Left renal pelvis (tissue), 4 donors: ENCODE results near the gene DNAH8. TPM values are rescaled to one million over a fixed set of nuclear protein-coding genes. Genes with fewer than 3 reads are reported as not detected.

Experiments
- DNase-seq, 4 donors: peaks; one replicate each; pipeline ENCODE4 v3.0.0-alpha.2; 2013; ENCODE audit warnings: low read depth in 4 of 4, low spot score in 3 of 4
- polyA plus RNA-seq, 4 donors: library from polyadenylated mRNA; unstranded; fragments of 120-200 nt; gene quantifications; one replicate each; pipeline ENCODE4 v1.2.1, GENCODE V29; 2013; ENCODE audit not compliant: insufficient read length in 4 of 4

DNAH8 gene
- polyA plus RNA-seq, 4 donors: 0.15 to 0.77 (median 0.46) TPM

DNA sequence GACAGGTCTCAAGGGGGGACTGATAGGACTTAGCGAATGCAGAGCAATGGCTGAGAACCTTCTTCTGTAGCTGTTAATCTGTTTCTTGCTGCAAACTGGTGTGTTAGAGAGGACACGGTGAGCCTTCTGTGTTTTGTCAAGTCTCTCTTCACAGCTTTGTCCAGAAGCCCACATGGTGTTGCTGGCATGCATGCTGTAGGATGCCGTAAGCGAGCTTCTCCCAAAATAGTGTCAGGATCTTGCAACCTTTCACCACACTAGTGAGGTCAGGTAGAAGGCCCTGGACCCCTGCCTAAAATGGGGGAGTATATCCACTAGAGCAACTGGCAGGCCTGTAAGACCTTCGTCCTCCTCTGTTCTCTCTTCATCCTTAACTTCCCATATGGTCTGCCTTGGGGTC, 281.6 kb downstream of the DNAH8 start:
- no peak for DNase-seq

DNA sequence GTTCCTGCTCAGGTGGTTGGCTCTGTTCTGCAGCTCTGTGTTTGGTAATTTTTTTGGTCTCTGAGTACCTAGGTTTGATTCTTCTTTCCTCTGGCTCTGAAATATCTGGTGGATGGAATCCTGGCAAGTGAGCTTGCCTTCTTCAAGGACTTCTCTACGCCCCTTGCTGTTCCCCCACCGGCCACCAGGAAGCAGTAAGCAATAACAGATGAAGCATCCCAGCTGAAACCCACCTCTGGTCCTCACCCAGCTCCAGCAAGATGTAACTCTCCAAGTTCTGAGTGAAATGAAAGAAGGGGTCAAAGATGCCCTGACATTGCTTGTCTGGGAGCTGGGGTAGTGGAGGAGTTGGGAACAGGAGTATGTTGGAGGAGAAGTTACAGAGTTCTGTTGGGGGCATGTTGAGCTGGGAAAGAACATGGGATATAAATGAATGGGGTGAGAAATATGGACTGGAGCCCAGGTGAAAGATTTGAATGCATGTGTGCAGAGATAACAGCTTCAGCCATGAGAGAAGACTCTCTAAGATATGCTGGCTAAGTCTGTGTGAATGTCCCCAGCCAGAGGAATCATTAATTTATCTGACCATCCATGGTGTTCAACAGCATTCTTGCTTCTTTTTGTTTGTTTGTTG, 282.1 kb downstream of the DNAH8 start:
- peak in 3 of 4 donors; percentile 16 to 35 (median 25) for DNase-seq

DNA sequence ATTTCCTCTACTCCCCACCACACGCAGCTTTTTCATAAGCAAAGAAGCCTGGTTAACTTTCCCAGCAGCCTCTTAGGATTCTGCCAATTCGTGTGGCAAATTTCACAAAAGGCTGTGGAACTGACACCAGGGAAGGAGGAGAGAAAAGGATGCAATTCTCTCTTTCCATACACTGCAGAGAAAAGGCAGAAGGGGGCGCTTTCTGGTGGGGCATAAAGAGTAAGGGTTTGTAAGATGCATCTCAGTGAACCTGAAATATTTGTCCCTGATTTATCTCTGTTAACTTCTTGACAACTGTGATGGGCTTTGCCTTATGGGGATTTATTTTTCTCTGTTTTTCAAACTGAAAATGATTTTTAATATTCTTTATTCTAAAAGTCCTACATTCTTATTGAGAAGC, 288.0 kb downstream of the DNAH8 start:
- no peak for DNase-seq

DNA sequence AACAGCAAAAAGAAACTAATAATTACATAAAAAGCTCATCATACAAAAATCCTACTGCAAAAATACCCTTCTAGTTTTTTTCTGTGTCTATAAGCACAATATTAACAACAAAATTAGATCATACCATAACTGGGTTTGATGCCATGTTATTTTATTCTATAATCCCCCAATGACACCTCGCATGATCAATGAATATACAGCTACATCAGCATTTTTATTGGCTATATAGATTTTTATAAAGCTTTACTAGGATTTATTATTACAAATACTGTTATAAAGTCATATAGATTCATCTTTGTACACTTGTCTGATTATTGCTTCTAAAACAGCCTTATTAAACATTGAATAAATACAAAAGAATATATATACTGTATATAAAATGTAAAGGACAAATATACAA, 288.4 kb downstream of the DNAH8 start:
- DNase-seq: no peak

DNA sequence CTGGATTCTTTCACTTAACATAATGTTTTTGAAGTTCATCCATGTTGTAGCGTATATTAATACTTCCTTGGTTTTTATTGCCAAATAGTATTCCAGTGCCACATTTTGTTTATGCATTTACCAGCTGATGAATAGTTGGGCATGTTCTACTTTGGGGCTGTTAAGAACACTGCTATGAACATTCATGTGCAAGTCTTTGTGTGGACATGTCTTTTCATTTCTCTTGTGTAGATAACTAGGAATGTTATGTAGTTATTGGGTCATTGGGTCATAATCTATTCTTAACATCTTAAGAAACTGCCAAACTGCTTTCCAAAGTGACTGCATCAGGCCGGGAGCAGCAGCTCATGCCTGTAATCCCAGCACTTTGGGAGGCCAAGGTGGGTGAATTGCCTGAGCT, 289.7 kb downstream of the DNAH8 start:
- no peak for DNase-seq

DNA sequence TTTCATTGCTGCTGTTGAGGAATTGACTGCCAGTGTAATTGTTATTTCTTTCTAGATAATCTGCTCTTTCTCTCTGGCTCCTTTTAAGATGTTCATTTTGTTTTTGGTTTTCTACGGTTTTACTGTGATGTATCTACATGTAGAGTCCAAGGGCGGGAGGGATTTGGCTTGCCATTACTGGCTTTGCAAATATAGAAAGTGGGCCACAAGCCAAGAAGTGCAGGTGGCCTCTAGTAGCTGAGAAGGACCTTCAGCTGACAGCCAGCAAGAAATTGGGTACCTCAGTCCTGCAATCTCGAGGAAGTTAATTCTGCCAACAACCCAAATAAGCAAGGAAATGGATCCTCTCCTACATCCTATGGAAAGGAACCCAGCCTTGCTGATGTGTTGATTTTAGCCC, 290.7 kb downstream of the DNAH8 start:
- DNase-seq: no peak

DNA sequence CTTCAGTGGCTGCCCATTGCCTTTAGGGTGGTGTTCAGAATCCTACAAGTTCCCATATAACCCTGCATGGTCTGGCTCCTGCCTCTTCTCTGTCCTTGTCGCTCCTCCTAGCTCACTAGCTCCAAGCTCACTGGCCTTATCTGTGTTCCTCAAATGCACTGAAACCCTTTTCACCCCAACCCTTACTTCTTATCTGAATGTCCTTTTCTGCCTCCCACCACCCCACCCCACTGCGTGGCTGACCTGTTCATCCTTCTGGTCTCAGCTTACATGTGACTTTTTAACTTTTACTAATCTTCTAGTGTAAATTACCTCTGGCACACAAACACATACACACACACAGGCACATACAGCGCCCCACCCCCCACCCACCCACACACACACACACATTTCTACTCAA, 292.5 kb downstream of the DNAH8 start:
- no peak for DNase-seq

DNA sequence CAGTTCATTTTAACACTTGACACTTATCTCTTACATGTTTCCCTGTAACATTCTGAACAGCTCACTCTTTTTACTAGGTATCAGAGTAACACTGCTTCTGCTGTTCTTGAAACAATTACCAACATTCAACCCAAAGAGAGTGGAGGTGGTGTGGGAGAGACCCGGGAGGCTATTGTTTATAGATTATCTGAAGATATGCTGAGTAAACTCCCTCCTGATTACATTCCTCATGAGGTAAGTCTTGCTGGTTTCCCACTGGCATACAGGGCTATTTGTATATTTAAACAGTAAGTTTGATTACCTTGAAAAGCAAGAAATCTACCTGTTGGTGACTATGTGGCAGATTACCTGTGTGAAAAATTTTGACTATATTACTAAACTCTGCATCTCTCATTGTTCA, 293.6 kb downstream of the DNAH8 start:
- no peak for DNase-seq

DNA sequence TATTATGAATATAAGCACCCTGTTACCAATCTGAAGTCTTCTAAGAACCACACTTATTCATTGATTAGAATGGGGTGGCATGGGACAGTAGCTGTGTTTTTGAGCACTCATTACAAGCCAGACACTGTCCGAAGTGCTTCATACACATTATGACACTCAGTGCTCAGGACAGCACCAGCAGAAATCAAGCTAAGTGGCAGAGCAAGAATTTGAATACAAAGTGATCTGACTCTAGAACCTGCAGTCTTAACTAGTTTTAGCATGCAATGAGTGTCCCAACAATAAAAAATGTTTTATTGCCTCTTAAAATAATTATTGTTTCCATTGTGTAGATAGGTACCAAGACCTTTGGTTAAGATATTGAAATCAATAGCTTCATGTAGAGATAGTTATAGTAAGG, 294.4 kb downstream of the DNAH8 start:
- DNase-seq: no peak

DNA sequence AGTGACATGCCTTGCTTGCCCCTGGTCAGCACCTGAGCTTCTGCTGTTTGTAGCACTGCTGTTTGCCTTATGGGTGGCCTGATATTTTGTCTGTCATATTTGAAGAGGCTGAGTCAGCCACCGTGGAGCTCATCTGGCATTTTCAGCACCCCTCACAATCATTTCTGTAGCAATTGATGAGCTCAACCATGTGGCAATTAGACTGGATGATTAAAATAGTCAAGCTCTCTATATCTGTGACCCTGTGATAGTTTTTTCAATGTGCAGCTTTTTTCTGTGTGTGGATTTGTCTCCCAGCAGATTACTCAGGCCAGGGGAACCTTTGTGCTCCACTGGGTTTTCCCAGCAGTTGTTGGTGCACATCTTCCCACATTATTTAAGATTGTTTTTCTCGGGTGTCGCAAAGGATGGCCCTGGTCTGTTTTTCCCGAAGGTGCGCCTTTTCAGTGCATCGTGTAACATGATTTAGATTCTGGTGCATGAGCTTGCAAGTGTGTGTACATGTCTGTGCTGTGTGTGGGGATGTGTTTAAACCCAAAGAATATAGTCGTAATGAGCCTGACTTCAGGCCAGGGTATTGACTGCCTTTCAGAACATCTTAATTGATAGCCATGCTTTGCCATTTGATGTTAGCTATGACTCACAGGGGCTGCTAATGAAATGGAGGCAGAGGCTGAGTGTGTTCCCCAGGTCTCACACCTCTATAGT, 301.9 kb downstream of the DNAH8 start:
- DNase-seq: no peak

DNA sequence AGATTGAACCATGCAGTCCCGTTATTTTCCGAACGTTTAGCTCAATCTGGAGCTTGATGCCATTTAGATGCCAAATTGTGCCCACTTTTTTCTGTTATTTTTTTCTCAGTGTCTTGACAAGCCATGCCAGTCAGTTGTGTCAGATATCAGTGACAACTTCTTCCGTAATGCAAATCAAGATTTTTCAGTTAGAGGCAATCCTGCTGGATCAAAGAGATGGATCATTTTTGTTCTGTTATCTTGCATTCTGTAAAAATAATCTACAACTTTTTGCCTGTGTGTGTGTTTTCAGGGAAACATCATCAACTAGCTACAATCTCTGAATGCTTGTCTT, 302.4 kb downstream of the DNAH8 start:
- no peak for DNase-seq

DNA sequence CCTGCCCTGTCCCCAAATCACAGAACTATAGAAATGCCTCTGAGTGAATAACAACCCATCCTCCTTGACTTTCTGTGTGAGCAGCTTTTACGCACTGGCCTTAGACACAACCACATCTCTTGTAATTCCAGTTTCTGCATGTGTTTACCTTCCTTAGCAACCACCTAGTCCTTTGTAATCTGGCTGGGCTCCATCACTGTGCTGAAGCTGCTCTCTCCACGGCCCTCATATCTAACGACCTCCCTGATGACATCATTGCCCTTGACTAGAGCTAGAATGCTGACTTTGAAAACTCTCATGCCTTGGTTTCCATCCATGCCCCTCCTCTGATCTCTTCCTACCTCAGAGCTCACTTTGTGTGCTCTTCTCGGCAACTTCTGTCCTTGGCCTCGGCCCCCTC, 303.0 kb downstream of the DNAH8 start:
- no peak for DNase-seq

DNA sequence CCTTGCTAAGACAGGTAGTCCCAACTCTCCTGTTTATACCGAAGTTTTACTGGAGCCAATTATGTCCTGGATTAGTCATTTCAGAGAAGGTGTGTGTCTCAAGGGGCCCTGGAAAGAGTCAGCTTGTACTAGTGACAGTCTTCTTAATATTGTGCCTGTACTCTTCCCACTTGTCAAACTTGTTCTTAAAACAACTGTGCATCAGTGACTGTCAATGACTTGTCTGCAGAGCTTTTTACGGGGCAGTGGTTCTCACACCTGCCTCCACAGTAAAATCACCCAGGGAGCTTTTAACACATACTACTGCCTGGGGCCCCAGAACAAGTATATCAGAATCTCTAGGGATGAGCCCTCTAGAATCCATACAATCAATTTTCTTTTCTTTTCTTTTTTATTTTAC, 305.0 kb downstream of the DNAH8 start:
- DNase-seq: no peak

DNA sequence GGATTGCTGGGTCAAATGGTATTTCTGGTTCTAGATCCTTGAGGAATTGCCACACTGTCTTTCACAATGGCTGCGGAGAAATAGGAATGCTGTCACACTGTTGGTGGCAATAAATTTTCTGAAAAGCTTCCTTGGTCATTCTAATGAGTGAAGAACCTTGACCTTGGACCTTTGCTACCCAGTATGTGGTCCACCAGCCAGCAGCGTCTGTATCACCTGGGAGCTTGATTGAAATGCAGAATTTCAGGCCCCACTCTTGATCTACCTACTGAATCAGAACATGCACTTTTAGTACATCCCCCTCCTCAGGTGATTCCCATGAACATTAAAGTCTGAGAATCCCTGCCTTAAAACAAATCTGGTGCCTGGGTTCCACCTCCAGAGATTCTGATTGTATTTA, 305.9 kb downstream of the DNAH8 start:
- DNase-seq: no peak

DNA sequence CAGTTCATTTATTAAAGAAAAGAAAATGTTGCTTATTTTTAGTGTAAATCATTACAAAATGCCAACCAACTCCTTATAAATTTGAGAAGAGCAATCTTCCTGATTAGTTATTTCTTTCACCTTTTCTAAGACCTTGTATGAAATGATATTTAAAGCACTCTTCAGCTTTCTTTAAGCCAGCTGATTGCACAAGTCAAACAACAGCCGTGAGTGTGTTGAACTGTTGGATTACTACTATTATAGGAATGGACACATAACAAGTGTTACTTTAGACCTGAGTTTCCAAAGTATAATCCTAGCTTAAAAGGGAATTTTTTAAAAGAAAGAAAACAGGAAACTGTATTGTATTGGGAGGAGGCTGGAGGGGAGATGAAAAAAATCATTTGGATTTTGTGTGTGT, 306.7 kb downstream of the DNAH8 start:
- no peak for DNase-seq

DNA sequence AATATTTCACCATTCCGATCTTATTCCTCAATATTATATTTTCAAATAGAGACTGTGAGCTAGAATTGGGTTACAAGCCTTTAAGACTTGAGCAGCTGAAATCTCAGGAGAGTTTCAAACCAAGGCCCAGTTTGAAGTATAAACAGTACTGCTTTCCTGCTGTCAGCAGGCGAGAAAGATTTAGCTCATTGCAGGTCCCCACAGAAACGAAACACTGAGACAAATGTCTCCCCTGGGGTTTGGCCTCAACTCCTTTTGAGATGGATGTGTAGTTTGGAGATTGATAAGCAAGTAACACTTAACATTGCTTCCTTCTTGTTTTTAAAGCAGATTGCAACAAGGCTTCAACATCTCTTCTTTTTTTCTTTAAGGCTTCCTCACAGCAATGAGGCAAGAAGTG, 311.1 kb downstream of the DNAH8 start:
- no peak for DNase-seq

DNA sequence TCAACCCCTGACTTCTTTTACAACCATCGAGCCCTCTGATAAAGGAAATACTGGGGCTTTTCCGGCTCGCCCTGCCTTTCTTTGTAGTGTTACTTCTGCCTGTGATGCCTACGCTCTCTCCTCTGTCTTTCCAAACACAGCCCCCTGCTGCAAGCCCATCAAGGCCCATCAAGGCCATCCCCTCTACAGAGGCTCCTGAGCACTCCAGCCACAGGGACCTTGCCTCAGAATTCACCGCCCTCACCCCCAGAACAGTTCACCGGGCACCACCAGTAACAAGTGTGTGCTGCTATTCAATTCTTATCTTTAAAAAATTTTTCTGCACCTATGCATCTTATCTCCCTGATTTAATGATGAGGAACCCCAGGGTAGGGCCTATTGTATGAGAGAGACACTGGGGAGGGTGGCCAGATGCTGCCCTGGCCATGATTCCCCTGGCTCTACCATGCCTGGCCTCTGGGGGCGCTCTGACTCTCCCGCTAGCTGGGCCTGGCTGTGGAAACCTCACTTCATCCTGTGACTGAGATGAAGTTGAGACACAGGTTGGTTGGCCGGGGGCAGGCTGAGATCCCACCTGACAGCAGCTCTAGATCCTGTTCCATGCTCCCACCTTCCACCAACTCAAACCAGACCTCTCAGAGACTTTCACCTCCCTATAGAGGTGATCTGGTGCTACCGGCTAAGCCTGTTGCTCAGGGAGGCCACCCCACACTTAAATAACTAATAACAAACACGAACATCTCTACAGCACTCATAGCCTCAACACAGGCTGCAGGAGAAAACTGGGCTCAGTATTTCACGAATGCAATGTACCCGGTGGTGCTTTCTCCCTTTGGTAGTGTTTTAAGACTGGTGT, 314.3 kb downstream of the DNAH8 start:
- DNase-seq: no peak

DNA sequence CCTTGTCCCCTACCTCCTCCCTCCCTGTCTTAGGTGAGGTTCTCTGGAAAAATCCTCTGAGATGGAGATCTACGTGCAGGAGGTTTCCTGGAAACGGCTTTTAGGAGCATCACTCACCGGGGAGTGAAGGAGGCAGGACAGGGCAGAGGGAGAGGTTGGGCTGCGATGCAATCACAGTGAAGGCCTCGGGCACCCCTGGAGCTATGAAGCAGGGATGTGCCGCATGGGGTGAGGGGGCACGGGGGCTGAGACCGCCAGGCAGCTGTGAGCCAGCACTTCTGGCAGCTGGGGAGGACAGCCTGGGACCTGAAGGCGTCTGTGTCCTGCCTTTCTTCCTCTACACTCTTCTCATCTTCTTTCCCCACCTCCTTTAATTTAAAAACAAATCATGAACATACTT, 320.6 kb downstream of the DNAH8 start:
- no peak for DNase-seq

DNA sequence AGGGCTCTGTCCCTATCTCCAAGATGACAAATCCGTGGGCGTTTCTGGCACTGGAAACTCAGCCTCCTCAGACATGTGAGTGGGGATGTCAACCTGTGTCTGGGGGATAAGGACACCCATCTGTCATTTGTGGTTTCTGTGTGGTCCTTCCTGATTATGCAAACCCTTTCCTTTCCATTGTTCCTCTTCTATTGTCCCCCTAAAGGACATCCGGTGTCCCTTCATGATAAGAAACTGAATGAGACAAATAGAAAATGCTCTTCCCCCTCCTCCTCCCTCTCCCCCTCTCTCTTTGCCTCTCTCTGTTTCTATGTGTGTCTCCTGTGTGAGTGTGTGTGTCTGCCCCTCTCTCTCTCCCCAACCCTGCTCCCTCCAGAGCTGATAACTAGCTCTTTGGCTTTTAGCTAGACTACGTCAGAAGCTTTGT, 322.0 kb downstream of the DNAH8 start:
- DNase-seq: no peak

DNA sequence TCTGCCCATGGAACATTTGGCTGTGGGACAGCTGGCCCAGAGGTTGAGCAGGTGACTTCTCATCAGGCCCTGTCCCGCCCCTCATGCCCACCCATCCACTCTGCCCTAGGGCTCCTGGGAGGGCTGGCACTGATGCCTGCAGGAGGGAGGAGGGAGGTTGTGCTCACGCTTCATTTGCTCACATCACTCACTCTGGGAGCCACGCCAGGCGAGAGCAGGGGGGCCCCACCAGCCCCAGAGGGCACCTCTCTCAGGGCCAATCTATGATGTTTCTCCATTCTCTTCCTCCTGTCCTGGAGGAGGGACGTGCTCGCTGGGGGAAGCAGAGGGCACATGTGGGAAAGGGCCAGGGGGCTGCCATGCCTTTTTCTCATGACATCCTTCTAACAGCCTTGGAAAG, 322.6 kb downstream of the DNAH8 start:
- no peak for DNase-seq

DNA sequence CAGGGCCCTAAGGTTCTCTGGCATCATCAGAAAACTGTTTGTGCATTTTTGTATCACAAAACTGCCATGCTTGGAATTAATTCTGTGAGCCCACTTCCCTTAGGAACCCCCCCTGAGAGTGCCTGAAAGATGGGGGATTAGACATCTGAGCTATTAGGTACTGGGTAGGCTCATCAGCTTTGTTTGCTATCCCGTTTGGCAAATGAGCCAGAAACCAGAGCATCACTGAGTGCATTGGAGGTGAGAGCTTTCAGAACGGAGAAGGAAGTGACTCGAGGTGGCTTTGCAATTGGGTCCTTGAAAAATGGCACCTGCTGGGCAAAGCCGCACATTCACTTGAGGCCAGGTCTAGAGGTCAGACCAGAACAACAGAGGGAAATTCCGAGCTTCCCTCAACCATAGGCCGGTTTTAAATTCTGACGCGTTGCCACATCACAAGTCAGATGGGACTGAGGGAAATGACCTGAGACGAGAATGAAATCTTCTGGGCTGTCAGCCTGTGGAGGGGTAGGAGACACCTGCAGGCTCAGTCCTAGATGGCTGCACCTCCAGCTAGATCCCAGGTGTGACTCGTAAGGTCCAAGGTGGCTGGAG, 325.1 kb downstream of the DNAH8 start:
- DNase-seq: no peak

DNA sequence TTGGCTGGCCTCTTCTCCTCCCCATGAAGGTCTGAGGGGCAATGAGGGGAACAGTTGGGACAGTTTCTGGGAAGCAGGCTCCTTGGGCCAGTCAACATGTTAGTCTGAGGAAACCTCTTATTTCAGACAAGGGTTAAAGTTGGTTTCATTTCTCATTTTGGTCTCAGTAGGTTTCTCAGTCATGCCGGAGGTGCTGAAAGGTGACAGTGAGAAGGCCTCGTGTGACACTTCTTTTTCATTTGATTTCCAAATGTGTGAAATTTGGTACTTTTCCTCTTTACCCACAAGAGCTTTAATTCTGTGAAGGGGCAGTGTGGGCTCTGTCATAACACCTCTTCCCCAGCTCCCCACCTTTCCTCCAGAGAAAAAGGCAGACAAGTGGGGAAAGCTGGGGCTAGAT, 326.0 kb downstream of the DNAH8 start:
- no peak for DNase-seq
